HG03064 (cell line): ENCODE results near the gene AAMDC.
"Not testable (repeated sequence)": the region's sequence is repeated elsewhere in the genome, so short reads cannot be mapped to it uniquely, and the experiment has no call there.

Source experiments
- ATAC-seq: cut with Tn5 transposase; IDR thresholded peaks from one replicate; pipeline ENCODE4 v1.9.1; 2021; ENCODE audit warnings: low read depth; ENCODE audit not compliant: unreplicated experiment

The AAMDC gene

DNA sequence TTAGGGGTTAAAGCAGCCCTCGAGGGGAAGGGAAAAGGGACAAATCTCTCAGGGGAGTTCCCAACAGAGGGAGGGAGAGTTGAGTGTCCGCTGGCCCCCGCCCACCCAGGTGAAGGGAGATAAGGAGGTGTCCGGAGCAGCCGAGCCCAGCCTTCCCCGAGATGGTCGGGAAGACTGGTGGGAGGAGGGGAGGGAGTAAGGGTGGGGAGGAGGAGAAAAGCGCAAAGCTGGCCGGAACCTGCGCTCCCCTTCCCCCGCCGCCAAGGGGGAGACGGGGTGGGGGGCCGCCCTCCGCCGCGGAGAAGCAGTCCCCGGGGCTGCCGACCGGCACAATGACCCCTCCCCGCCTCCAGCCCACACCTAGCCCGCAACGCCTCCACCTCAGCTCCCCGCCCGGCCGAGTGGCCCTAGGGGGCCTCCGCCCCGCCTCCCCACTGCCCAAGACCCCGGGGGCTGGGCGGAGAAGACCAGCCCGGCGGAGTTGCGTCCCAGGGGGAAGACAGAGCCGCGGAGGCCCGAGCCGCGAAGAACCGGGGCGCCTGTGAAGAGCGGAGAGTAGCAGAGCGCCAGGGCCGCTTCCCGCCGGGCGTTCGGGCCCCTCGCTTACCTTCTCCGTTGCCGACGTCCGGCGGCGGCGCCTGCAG is 901 bp upstream of the AAMDC start:
- ATAC-seq, result peak; percentile 8

DNA sequence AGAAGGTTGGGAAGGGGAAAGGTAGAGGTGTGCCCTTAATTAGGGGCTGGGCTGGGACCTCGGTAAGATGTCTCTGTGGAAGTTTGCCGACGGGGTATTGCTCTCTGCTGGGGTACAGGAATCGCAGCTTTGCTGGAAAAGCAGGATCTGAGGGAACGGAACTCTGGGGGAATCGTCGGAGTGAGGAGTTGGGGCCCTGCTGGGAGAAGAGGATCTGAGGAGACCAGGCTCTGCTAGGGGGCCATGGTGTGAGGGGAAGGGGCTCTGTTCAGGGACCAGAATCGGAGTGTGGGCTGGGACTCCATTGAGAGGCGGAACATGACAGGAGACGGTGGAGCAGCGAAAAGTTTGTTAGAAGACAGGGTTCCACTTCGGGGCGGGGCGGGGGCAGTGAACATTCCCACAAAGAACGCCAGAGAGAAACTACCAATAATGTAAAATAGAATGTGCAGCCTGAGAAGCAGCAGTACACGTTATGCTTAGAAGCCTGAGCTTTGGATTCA is 456 bp downstream of the AAMDC start:
- ATAC-seq, result no peak

DNA sequence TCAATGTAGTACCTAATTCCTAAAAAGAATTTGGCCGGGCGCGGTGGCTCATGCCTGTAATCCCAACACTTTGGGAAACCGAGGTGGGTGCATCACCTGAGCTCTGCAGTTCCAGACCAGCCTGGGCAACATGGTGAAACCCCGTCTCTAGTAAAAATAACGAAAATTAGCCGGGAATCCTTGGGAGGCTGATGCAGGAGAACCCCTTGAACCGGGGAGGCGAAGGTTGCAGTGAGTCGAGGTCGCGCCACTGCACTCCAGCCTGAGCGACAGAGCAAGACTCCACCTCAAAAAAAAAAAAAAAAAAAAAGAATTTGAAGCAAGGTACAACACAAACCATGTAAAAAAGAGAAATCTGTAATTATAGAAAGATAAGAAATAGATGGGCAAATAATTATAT is 1.2 kb downstream of the AAMDC start:
- not testable (repeated sequence) for ATAC-seq

DNA sequence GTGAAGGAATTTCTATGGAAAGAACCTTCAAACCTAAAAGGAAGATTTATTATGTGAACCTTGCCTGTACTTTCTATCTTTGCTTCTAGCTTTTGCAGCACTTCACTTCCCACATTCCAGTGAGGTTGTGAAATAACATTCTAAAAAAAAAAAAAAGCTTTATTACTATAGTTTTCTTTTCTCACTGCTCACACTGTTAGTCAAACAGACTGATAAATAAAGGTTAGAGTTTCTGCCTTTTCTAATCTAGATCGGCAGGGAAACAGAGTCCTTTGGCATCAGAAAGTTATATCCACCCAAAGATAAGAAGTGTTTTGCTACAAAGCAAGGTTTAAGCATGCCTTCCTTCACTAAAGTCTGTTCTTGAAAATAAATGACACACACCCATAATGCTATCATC is 2.8 kb downstream of the AAMDC start:
- ATAC-seq, result no peak

DNA sequence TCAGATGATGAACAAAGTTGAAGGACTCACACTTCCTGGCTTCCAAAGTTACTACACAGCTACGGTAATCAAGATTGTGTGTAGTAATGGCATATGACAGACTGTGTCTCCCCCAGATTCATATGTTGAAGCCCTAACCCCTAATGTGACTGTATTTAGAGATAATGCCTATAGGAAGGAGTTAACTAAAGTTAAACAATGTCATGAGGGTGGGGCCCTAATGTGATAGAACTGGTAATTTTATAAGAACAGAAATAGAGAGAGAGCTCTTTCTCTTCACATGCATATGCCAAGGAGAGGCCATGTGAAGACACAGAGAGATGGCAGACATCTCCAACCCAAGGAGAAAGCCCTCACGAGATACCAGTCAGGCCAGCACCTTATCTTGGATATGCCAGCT is 8.0 kb downstream of the AAMDC start:
- no peak for ATAC-seq

DNA sequence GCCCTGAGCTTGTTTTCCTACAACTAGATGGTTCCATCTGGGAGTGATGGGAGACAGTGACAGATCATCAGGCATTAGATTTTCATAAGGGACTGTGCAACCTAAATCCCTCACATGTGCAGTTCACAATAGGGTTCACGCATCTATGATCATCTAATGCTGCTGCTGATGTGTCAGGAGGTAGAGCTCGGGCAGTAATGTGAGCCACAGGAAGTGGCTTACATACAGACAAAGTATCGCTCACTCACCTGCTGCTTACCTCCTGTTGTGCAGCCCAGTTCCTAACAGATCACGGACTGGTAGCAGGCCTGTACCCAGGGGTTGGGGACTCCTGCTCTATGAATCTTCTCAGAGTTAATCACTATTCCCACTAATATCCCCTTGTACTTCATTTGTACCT is 12.4 kb downstream of the AAMDC start:
- no peak for ATAC-seq

DNA sequence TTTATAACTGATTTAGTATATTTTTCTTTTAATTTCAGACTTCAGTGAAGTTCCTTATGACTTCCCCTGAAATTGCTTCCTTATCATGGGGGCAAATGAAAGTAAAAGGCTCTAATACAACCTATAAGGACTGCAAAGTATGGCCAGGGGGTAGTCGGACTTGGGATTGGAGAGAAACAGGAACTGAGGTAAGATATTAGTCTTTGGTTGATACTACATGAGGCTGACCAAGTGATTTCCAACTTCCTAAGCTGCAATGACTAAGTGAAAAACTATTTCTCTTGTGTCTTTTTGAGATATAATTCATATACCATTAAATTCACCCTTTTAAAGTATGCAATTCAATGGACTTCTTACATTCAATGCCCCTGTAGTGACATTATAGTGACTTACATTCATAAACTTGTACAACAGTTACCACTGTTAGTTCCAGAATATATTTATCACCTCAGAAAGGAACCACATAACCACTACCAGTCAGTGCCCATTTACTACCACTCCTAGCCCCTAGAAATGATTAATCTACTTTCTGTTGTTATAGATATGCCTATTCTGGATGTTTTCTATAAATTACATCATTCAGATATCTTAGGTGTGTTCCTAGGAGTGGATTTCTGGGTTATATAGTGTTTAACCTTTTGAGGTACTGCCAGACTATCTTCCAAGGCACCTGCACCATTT is 21.6 kb downstream of the AAMDC start:
- ATAC-seq, result no peak

DNA sequence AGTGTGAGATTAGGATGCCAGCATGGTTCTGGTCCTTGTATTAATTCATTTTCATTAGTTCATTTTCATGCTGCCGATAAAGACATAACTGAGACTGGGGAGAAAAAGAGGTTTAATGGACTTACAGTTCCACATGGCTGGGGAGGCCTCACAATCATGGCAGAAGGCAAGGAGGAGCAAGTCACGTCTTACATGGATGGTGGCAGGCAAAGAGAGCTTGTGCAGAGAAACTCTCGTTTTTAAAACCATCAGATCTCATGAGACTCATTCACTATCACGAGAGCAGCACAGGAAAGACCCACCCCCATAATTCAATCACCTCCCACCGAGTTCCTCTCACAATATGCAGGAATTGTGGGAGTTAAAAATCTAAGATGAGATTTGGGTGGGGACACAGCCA is 22.8 kb downstream of the AAMDC start:
- not testable (repeated sequence) for ATAC-seq

DNA sequence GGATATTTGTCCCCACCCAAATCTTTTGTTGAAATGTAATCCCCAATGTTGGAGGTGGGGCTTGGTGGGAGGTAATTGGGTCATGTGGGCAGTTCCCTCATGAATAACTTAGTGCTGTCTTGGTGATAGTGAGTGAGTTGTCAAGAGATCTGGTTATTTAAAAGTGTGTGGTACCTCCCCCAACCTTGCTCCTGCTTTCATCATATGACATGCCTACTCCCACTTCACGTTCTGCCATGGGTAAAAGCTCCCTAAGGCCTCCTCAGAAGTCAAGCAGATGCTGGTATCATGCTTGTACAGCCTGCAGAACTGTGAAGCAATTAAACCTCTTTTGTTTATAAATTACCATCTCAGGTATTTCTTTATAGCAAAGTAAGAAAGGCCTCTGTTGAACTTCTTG is 30.6 kb downstream of the AAMDC start:
- no peak for ATAC-seq

DNA sequence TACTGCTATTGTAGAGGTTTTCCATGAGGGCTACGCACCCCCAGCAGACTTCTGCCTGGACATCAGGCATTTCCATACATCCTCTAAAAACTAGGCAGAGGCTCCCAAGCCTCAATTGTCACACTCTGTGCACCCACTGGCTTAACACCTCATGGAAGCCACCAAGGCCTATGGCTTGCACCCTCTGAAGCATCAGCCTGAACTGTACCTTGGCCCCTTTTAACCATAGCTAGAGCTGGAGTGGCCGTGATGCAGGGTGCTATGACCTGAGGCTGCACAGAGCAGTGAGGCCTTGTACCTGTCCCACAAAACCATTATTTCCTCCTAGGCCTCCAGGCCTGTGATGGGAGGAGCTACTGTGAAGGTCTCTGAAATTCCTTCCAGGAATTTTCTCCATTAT is 33.9 kb downstream of the AAMDC start:
- no peak for ATAC-seq

DNA sequence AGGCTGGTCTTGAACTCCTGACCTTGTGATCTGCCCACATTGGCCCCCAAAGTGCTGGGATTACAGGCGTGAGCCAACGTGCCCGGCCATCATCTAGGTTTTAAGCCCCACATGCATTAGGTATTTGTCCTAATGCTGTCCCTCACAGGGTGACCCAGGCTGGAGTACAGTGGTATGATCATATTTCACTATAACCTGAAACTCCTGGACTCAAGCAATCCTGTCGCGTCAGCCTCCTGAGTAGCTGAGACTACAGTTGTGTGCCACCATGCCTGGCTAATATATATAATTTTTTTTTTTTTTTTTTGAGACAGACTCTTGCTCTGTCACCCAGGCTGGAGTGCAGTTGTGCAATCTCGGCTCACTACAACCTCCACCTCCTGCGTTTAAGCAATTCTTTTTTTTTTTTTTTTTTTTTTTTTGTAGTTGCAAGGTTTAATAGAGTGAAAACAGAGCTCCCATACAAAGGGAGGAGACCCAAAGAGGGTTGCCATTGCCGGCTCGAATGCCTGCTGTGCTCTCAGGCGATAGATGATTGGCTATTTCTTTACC is 37.0 kb downstream of the AAMDC start:
- ATAC-seq, result not testable (repeated sequence)

DNA sequence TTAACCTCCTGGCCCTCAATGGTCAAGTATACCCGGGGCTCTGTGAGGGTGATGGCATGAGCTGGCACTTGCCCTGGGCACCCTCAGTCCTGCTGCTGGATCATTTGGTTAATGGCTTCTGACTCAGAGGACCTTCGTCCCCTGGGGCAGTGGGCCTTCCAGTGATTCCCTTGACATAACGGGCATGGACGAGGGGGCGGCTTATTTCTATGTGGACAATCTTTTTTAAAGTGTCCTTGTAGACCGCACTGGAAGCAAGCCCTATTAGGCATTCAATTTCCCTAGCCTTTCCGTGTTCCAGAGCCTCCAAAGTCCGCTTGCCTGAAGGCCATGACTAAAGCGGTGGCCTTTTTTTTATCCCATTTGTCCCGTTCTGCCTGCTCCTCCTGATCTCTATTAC is 40.5 kb downstream of the AAMDC start:
- ATAC-seq, result not testable (repeated sequence)

DNA sequence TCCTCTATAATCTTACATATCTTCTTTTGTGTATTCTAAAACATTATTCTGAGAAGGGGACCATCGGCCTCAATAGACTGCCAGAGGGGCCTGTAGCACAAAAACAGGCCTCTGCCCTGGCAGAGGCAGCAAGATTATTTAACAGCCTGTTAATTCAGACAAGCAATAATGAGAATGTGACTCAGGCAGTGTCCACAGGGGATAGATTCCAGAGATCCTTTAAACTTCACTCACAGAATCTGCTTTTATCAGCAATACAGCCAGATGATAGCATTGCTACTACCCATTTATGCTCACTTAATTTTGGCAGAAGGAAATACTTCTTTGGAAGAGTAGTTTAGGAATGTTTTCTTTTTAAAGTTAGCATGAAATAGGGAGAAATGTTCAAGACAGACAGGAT is 44.9 kb downstream of the AAMDC start:
- ATAC-seq, result no peak

DNA sequence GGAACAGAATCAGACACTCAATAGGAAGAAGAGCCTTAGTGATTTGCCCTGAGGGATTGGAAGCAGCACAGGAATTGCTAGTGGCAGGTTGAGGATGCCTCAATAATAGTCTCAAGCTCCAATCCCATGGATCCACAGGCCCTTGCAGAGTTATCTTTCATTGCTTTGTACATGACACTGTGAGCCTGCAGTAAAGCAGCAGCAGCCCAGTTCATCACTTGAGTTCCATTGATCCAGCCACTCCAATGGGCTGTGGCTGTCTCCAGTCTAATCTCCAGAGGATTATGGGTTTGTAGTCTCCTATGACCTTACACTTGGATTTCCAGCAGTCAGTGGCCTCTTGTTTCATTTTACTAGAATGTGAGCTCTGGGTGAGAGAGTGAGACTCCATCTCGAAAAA is 45.4 kb downstream of the AAMDC start:
- no peak for ATAC-seq

DNA sequence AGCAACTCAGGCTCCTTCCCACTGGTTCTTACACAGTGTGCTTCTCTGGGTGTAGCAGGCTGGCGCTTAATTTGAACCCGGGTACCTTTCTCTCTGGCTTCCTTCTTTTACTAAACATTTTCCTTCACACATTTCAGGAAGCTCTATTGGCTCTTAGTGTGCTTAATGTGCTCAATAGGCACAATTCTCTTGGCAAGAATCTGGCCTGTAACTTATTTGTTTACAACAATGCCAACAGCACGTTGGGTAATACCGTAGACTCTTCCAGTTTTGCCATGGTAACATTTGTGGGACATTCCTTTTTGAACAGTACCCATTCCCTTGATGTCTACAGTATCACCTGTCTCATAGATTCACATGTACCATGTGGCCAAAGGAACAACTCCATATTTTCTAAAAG is 47.8 kb downstream of the AAMDC start:
- no peak for ATAC-seq

DNA sequence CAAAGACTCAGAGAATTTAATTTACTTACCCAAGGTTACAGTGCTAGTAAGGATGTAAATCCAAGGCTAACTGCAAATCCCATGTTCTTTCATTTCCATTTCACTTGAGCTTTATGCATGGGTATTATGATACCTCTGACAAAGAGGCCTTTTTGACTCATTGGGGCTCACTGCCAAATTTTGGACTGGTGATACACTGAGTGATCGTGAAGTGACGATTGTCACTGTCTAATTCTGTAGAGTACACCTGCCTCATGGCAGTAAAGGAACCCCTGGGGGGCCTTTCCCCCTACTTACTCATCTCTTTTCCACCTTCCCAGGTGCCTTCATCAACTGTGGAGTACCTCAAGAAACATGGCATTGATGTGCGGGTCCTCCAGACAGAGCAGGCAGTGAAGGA is 50.9 kb downstream of the AAMDC start:
- ATAC-seq, result no peak

DNA sequence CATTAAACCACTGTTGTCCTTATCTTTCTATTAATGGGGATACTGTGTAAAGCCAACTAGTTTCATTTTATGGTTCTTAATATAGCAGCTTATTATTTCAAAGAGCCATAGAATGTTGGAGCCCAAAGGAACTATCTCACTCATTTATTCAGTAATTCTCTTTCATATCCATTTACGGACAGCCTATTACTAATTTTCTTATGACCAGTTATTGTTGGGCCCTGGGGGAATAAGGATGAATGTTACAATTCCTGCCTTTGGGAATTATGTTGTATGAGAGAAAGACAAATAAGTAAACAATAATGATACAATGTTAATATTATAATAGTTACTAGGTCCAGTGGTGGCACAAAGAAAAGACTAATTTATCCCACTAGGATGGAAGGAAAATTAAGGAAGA is 52.4 kb downstream of the AAMDC start:
- no peak for ATAC-seq

DNA sequence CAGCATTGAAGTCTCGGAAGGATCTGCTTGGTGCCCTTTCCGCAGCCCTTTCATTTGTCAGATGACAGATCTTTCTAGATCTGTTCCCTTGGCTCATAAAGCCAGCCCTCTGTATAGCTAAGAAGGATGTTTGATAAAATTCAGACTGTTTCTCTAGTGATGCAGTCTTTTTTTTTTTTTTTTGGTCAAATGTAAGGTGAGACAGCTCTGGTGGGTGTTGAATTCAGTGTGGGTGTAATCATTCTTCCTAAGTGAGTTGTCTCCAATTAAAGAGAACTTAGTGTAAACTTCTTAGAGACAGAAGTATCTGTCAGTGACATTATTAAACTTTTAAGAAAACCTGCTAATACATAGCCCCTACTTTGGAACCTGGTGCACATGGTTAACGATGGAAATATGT is 53.3 kb downstream of the AAMDC start:
- no peak for ATAC-seq

DNA sequence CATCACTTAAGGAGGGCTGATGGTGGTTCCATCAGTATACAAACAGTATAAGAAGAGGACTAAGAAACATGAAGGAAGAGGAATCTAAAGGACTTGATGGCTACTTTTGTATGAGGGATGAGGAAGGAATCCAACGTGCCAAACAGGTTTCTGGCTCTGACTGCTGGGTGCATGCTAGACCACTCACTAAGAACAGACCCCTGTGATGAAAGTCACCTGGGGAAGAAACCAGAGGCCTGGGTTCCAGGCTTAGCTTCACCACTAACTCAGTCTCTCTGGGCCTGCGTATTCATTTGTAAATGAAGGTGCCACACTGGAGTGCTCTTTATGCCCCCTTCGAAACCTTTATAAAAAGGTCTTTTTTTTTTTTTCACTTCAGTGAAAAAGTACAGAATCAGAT is 55.1 kb downstream of the AAMDC start:
- ATAC-seq, result no peak

DNA sequence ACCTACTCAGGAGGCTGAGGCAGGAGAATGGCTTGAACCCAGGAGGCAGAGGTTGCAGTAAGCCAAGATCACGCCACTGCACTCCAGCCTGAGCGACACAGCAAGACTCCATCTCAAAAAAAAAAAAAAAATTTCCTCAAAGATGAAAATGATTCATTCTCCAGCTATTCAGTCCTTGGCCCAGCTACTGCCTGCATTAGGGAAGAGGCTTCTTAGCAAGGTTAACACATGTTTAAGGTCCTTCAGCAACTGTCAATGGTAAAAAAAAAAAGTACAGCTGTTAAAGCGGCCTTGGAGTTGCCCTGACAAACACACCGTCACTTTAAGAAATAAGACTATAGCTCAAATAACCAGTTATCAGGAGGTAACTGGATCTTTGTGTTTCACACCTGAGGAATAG is 57.3 kb downstream of the AAMDC start:
- not testable (repeated sequence) for ATAC-seq

DNA sequence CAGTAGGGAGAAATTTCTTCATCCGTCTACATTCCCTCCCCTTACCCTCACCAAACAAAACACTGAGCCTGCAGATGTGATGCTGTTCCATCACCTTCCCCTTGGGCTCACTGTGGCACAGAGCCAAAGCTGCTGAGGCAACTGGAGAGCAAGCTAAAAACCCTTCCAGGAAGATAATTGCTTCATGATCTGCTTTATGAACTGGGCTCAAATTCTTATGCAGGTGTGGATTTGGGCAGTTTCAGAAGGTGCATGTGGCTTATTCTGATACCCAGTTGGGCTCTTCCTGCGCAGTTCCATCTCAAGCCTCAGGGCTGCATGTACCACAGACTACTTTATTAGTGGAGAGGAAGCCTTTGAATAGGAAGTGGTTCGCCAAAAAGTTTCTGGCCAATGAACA is 58.3 kb downstream of the AAMDC start:
- no peak for ATAC-seq

DNA sequence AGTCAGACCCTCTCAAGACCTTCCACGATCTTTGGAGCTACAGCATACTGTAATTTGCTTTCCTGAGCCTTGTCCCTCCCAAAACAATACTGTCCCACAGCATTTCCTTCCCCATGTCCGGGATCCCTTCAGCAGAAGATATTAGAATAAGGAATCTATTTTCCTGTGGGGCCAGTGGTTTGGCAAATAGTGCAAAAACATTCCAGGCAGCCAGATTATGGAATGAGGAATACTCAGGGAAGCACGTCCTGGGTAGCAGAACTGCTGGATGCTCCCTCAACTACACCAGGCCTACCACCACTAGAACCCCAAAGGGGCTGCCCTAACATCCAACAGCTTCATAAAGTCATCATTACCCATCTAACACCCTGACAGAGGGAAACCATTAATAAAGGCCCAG is 61.5 kb downstream of the AAMDC start:
- ATAC-seq, result no peak
